ENCODE measurements around the gene RNF19B. TPM values are rescaled to one million over a fixed set of nuclear protein-coding genes. Genes with fewer than 3 reads are reported as not detected.
"Not testable (repeated sequence)": the region's sequence is repeated elsewhere in the genome, so short reads cannot be mapped to it uniquely, and the experiment has no call there.

Gene RNF19B
- total RNA-seq, 2 experiments from 2014 or later, result 21.6 to 22.4 TPM

- Mint-ChIP-seq H3K27me3 (peaks cover 23% of the 10 kb centered on the region), H3K9me3 (no peaks in the 10 kb centered on the region), H3K4me3 (no peak overlapping the region), H3K4me1 (no peaks in the 10 kb centered on the region), H3K36me3 (no peaks in the 10 kb centered on the region), H3K27ac (no peak overlapping the region)
- POLR2A ChIA-PET, result no interaction called here
- no peak for DNase-seq
- ATAC-seq (ENCODE audit: low read depth), result no peak
Observed at GRCh38 chr1:32910319-32910718, 54.3 kb downstream of the RNF19B start.

- no peak overlapping the region for H3K27ac Mint-ChIP-seq
- H3K4me1 Mint-ChIP-seq, result no peaks in the 10 kb centered on the region
- ATAC-seq (ENCODE audit: low read depth) (no peak), DNase-seq (no peak)
- peaks cover 22% of the 10 kb centered on the region for H3K27me3 Mint-ChIP-seq
- no peaks in the 10 kb centered on the region for H3K9me3 Mint-ChIP-seq
- H3K36me3 Mint-ChIP-seq, result no peaks in the 10 kb centered on the region
- no peak overlapping the region for H3K4me3 Mint-ChIP-seq
- POLR2A ChIA-PET, result no interaction called here
Observed at GRCh38 chr1:32907435-32907834, 57.2 kb downstream of the RNF19B start.

GRCh38 chr1:32906654-32907053 lies 58.0 kb downstream of the RNF19B start:
- H3K9me3 Mint-ChIP-seq, result no peaks in the 10 kb centered on the region
- ATAC-seq (ENCODE audit: low read depth), result no peak
- POLR2A ChIA-PET, result no interaction called here
- H3K27me3 Mint-ChIP-seq, result peaks cover 29% of the 10 kb centered on the region
- peaks cover 2% of the 10 kb centered on the region for H3K4me1 Mint-ChIP-seq
- H3K4me3 Mint-ChIP-seq, result no peak overlapping the region
- no peak for DNase-seq
- no peaks in the 10 kb centered on the region for H3K36me3 Mint-ChIP-seq
- no peak overlapping the region for H3K27ac Mint-ChIP-seq

GRCh38 chr1:32905588-32905987 lies 59.0 kb downstream of the RNF19B start:
- not testable (repeated sequence) for H3K4me3 Mint-ChIP-seq; ATAC-seq (ENCODE audit: low read depth)

GRCh38 chr1:32904797-32905196 lies 59.8 kb downstream of the RNF19B start:
- peaks cover 42% of the 10 kb centered on the region for H3K27me3 Mint-ChIP-seq
- no peak overlapping the region for H3K4me3 Mint-ChIP-seq
- no peak for ATAC-seq (ENCODE audit: low read depth)
- H3K4me1 Mint-ChIP-seq, result peaks cover 4% of the 10 kb centered on the region
- H3K27ac Mint-ChIP-seq, result no peak overlapping the region
- DNase-seq, result no peak
- H3K36me3 Mint-ChIP-seq, result no peaks in the 10 kb centered on the region
- H3K9me3 Mint-ChIP-seq, result no peaks in the 10 kb centered on the region
- POLR2A ChIA-PET, result no interaction called here

More at GRCh38 chr1:32905588-32905987, 59.0 kb downstream of the RNF19B start:
- H3K27ac Mint-ChIP-seq, H3K4me1 Mint-ChIP-seq, DNase-seq, POLR2A ChIA-PET, H3K36me3 Mint-ChIP-seq, H3K9me3 Mint-ChIP-seq: not testable (repeated sequence)
- H3K27me3 Mint-ChIP-seq, result peaks cover 34% of the 10 kb centered on the region

GRCh38 chr1:32903991-32904785 lies 60.4 kb downstream of the RNF19B start:
- H3K4me3 Mint-ChIP-seq, result no peak overlapping the region
- H3K9me3 Mint-ChIP-seq, result no peaks in the 10 kb centered on the region
- DNase-seq (no peak), ATAC-seq (ENCODE audit: low read depth) (no peak)
- no peak overlapping the region for H3K27ac Mint-ChIP-seq
- POLR2A ChIA-PET, result interaction anchor here (0.5 to 0.7 kb wide), 2 partner anchors 146 to 191 kb away, joined by 5 to 6 read pairs; no protein-coding TSS in a partner anchor
- H3K4me1 Mint-ChIP-seq, result peaks cover 4% of the 10 kb centered on the region
- H3K36me3 Mint-ChIP-seq, result no peaks in the 10 kb centered on the region
- peaks cover 46% of the 10 kb centered on the region for H3K27me3 Mint-ChIP-seq

GRCh38 chr1:32902535-32902920 lies 62.1 kb downstream of the RNF19B start:
- H3K4me1 Mint-ChIP-seq, result peaks cover 4% of the 10 kb centered on the region
- ATAC-seq (ENCODE audit: low read depth) (no peak), DNase-seq (no peak)
- H3K9me3 Mint-ChIP-seq, result no peaks in the 10 kb centered on the region
- H3K27me3 Mint-ChIP-seq, result peaks cover 57% of the 10 kb centered on the region
- no peak overlapping the region for H3K4me3 Mint-ChIP-seq
- POLR2A ChIA-PET, result no interaction called here
- H3K27ac Mint-ChIP-seq, result no peak overlapping the region
- H3K36me3 Mint-ChIP-seq, result no peaks in the 10 kb centered on the region

GRCh38 chr1:32901823-32902534 lies 62.6 kb downstream of the RNF19B start:
- no peak overlapping the region for H3K27ac Mint-ChIP-seq
- H3K4me1 Mint-ChIP-seq, result peaks cover 4% of the 10 kb centered on the region
- no peaks in the 10 kb centered on the region for H3K36me3 Mint-ChIP-seq
- H3K9me3 Mint-ChIP-seq, result no peaks in the 10 kb centered on the region
- peak overlapping the region; percentile 63 for H3K4me3 Mint-ChIP-seq
- POLR2A ChIA-PET, result no interaction called here
- ATAC-seq (ENCODE audit: low read depth) (no peak), DNase-seq (no peak)
- peaks cover 62% of the 10 kb centered on the region for H3K27me3 Mint-ChIP-seq

GRCh38 chr1:32900956-32901822 lies 63.4 kb downstream of the RNF19B start, which contains the start of gene TMEM54:
TMEM54 (minus strand) TSS chr1:32901389; CDS start chr1:32901238, 151 bp downstream.
- no peak within 1 kb of the TSS for H3K27ac Mint-ChIP-seq

GRCh38 chr1:32900371-32900955 lies 64.1 kb downstream of the RNF19B start:
- H3K27me3 Mint-ChIP-seq, result peaks cover 68% of the 10 kb centered on the region

More at GRCh38 chr1:32900956-32901822, 63.4 kb downstream of the RNF19B start, which contains the start of gene TMEM54:
- Mint-ChIP-seq H3K27me3 (peaks cover 67% of the 10 kb centered on the region), H3K4me3 (peak within 1 kb of the TSS; percentile 63), H3K4me1 (peaks cover 4% of the 10 kb centered on the region), H3K9me3 (no peaks in the 10 kb centered on the region), H3K36me3 (no peaks in the 10 kb centered on the region)
- DNase-seq (peak; percentile 45), ATAC-seq (ENCODE audit: low read depth) (peak; percentile 25)
- POLR2A ChIA-PET, result no interaction called here

GRCh38 chr1:32899586-32900296 lies 64.9 kb downstream of the RNF19B start:
- ATAC-seq (ENCODE audit: low read depth) (no peak), DNase-seq (no peak)
- H3K27me3 Mint-ChIP-seq, result peaks cover 63% of the 10 kb centered on the region
- no peaks in the 10 kb centered on the region for H3K36me3 Mint-ChIP-seq
- H3K27ac Mint-ChIP-seq, result no peak overlapping the region
- POLR2A ChIA-PET, result no interaction called here
- peaks cover 4% of the 10 kb centered on the region for H3K4me1 Mint-ChIP-seq
- H3K9me3 Mint-ChIP-seq, result no peaks in the 10 kb centered on the region
- H3K4me3 Mint-ChIP-seq, result no peak overlapping the region

More at GRCh38 chr1:32900371-32900955, 64.1 kb downstream of the RNF19B start:
- H3K4me1 Mint-ChIP-seq, result peaks cover 4% of the 10 kb centered on the region
- no peak overlapping the region for H3K27ac Mint-ChIP-seq
- peak overlapping the region; percentile 49 for H3K4me3 Mint-ChIP-seq
- H3K9me3 Mint-ChIP-seq, result no peaks in the 10 kb centered on the region
- POLR2A ChIA-PET, result no interaction called here
- ATAC-seq (ENCODE audit: low read depth) (no peak), DNase-seq (no peak)
- H3K36me3 Mint-ChIP-seq, result no peaks in the 10 kb centered on the region

GRCh38 chr1:32898958-32899357 lies 65.7 kb downstream of the RNF19B start:
- DNase-seq (no peak), ATAC-seq (ENCODE audit: low read depth) (no peak)
- no peaks in the 10 kb centered on the region for H3K9me3 Mint-ChIP-seq
- H3K27ac Mint-ChIP-seq, result no peak overlapping the region
- peaks cover 62% of the 10 kb centered on the region for H3K27me3 Mint-ChIP-seq
- no peaks in the 10 kb centered on the region for H3K36me3 Mint-ChIP-seq
- H3K4me1 Mint-ChIP-seq, result peaks cover 4% of the 10 kb centered on the region
- POLR2A ChIA-PET, result no interaction called here
- H3K4me3 Mint-ChIP-seq, result no peak overlapping the region
